RWPE2 (cell line): Measurements from ENCODE around the gene LAMTOR5.
"Not testable (repeated sequence)": the region's sequence is repeated elsewhere in the genome, so short reads cannot be mapped to it uniquely, and the experiment has no call there.

Source experiments
- ATAC-seq: fragments of 200-7000 bp; cut with Tn5 transposase; 3 replicates; pipeline ENCODE4 v1.9.1; 2021; ENCODE audit warnings: low read depth
- DNase-seq: peaks from one replicate; pipeline ENCODE4 v3.0.0-alpha.2; 2020; ENCODE audit warnings: low spot score
- H3K27ac ChIP-seq: fragments of 450-650 bp; 2 replicates; pipeline ENCODE4 v1.5.1; 2017; ENCODE audit warnings: mild to moderate bottlenecking; ENCODE audit not compliant: poor library complexity, severe bottlenecking
- H3K27me3 ChIP-seq: fragments of 250-450 bp; sonication (Bioruptor Pico); 2 replicates; pipeline ENCODE4 v1.5.1; 2021; ENCODE audit warnings: mild to moderate bottlenecking, moderate library complexity; ENCODE audit not compliant: insufficient read depth, poor library complexity, severe bottlenecking
- H3K36me3 ChIP-seq: fragments of 250-450 bp; sonication (Bioruptor Pico); 2 replicates; pipeline ENCODE4 v1.5.1; 2020; ENCODE audit warnings: low read depth, mild to moderate bottlenecking, moderate library complexity
- H3K4me1 ChIP-seq: fragments of 250-450 bp; sonication (Bioruptor Pico); 2 replicates; pipeline ENCODE4 v1.5.1; 2021; ENCODE audit warnings: mild to moderate bottlenecking, moderate library complexity; ENCODE audit not compliant: insufficient read depth, poor library complexity, severe bottlenecking
- H3K4me3 ChIP-seq: fragments of 250-450 bp; sonication (Bioruptor Pico); 2 replicates; pipeline ENCODE4 v1.5.1; 2021; ENCODE audit warnings: mild to moderate bottlenecking, moderate library complexity; ENCODE audit not compliant: severe bottlenecking
- H3K9me3 ChIP-seq: fragments of 250-450 bp; sonication (Bioruptor Pico); 2 replicates; pipeline ENCODE4 v1.5.1; 2021; ENCODE audit warnings: mild to moderate bottlenecking, moderate library complexity; ENCODE audit not compliant: severe bottlenecking
- TF ChIP-seq, protein P1 (sequence below): fragments of 450-650 bp; IDR thresholded peaks from one replicate; pipeline ENCODE4 v1.5.1; 2017; ENCODE audit warnings: mild to moderate bottlenecking, moderate library complexity; ENCODE audit not compliant: poor library complexity, severe bottlenecking

The LAMTOR5 gene

DNA sequence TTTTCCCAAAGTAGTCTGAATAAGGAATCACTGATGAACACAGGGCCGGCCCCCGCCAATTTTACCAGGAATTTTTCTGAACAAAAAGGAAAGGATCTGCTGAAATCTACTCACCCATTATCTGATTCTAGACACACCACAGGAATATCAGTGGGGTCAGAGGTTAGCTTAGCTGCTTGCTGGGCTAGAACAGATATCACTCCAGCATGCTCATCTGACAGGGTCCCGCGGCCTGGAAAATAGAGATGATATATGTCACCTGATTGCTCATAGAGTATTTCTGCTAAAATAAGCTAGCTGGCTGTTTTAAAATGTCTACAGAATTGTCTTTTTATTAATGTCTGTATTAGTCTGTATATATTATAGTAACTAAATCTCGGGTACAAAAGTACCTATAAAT is 3.7 kb downstream of the LAMTOR5 start:
- no peak for DNase-seq
- Histone ChIP-seq H3K4me3 (no peak overlapping the region), H3K9me3 (no peaks in the 10 kb centered on the region), H3K27me3 (no peaks in the 10 kb centered on the region), H3K4me1 (peaks cover 4% of the 10 kb centered on the region), H3K36me3 (peaks cover 60% of the 10 kb centered on the region), H3K27ac (no peak overlapping the region)
- TF ChIP-seq, protein P1, sequence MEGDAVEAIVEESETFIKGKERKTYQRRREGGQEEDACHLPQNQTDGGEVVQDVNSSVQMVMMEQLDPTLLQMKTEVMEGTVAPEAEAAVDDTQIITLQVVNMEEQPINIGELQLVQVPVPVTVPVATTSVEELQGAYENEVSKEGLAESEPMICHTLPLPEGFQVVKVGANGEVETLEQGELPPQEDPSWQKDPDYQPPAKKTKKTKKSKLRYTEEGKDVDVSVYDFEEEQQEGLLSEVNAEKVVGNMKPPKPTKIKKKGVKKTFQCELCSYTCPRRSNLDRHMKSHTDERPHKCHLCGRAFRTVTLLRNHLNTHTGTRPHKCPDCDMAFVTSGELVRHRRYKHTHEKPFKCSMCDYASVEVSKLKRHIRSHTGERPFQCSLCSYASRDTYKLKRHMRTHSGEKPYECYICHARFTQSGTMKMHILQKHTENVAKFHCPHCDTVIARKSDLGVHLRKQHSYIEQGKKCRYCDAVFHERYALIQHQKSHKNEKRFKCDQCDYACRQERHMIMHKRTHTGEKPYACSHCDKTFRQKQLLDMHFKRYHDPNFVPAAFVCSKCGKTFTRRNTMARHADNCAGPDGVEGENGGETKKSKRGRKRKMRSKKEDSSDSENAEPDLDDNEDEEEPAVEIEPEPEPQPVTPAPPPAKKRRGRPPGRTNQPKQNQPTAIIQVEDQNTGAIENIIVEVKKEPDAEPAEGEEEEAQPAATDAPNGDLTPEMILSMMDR, result no peak
- no peak for ATAC-seq

DNA sequence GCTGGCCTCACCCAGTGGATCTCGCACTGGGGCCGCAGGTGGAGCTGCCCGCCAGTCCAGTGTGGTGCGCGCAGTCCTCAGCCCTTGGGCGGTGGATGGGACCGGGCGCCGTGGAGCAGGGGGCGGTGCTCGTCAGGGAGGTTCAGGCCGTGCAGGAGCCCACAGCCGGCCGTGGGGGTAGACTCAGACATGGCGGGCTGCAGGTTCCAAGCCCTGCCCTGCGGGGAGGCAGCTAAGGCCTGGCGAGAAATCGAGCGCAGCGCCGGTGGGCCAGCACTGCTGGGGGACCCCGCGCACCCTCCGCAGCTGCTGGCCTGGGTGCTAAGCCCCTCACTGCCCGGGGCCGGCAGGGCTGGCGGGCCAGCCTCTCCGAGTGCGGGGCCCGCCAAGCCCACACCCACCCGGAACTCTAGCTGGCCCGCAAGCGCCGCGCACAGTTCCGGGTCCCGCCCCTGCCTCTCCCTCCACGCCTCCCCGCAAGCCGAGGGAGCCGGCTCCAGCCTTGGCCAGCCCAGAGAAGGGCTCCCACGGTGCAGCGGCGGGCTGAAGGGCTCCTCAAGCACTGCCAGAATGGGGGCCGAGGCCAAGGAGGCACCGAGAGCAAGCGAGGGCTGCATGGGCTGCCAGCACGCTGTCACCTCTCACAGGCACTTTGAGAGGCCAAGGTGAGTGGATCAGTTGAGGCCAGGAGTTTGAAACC is 11.1 kb downstream of the LAMTOR5 start:
- H3K4me1 ChIP-seq, result peaks cover 13% of the 10 kb centered on the region
- not testable (repeated sequence) for ATAC-seq, DNase-seq, H3K27ac ChIP-seq, H3K9me3 ChIP-seq, H3K27me3 ChIP-seq, H3K4me3 ChIP-seq
- H3K36me3 ChIP-seq, result peaks cover 13% of the 10 kb centered on the region

DNA sequence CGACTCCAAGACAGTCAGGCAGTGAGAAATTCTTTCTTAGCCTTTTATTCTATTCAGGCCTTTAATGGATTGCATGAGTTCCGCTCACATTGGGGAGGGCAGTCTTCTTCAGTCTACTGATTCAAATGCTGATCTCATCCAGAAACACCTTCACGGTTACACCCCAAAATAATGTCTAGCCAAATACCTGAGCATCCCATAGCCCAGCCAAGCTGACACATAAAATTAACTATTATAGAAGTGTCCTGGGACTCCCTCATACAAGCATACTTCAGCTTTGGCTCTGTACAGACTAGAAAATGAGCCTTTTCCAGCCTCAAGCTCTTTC is 13.0 kb downstream of the LAMTOR5 start:
- H3K4me1 ChIP-seq, result peaks cover 16% of the 10 kb centered on the region
- no peak for DNase-seq
- TF ChIP-seq, protein P1, result no peak
- H3K9me3 ChIP-seq, result no peaks in the 10 kb centered on the region
- no peaks in the 10 kb centered on the region for H3K27me3 ChIP-seq
- H3K4me3 ChIP-seq, result no peak overlapping the region
- ATAC-seq, result no peak
- H3K27ac ChIP-seq, result peak overlapping the region; percentile 28
- H3K36me3 ChIP-seq, result no peaks in the 10 kb centered on the region; the same call in 1 of the 2 replicates

DNA sequence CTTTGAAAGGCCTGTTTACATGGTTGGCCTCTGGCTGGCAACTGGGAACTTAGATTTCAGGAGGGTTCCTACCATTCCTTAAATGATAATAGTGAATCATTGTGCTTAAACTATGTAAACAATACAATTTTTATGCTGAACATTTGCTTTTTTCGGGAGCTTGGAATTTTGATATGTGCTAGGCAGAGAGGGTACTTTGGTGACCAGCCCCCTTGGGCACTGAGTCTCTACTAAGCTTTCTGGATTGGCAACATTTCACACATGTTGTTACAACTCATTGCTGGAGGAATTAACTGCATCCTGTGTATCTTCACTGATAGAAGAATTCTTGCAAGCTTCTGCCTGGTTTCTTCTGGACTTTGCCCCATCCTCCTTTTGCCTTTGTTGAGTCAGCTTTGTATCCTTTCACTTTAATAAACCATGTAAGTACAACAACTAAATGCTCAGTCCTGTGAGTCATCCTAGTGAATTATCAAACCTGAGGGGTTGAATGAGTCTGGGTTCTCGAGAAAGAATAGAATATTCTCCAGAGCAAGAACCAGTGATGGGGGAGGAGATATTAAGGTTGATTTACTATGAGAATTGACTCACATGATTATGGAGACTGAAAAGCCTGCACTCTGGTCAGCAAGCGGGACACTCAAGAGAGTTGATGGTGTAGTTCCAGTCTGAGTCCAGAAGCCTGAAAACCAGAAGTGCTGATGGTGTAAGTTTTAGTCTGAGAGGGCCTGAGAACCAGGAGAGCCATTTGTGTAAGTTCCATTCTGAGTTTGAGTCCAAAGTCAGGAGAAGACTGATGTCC is 13.6 kb downstream of the LAMTOR5 start:
- TF ChIP-seq, protein P1, result no peak
- ATAC-seq, result peak; percentile 81
- Histone ChIP-seq H3K36me3 (no peaks in the 10 kb centered on the region; the same call in 1 of the 2 replicates), H3K4me1 (peaks cover 16% of the 10 kb centered on the region), H3K4me3 (no peak overlapping the region), H3K27me3 (no peaks in the 10 kb centered on the region), H3K9me3 (no peaks in the 10 kb centered on the region), H3K27ac (peak overlapping the region; percentile 28)
- no peak for DNase-seq

DNA sequence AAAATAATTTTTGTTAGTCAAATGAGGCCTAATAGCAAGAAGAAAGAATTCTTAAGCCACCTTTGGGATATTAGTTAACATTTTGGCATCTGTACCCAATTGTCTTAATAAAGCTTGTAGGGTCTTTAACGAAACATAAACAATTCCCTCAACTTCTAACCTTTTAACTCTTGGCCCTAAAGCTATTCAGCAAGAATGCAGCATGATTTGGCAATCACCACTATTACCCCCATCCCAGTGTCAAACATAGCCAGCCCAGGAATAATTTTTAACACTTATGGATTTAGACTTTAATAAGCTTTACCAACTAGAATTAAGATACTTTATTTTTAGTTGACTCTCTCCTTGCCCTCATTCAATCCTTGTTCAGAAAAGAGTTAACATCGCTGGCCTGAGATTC is 14.2 kb downstream of the LAMTOR5 start:
- Histone ChIP-seq H3K4me3 (no peak overlapping the region), H3K27ac (peak overlapping the region; percentile 28)
- ATAC-seq, result no peak

More for the DNA sequence above, 14.2 kb downstream of the LAMTOR5 start:
- TF ChIP-seq, protein P1, result no peak
- Histone ChIP-seq H3K4me1 (peaks cover 16% of the 10 kb centered on the region), H3K36me3 (no peaks in the 10 kb centered on the region; the same call in 1 of the 2 replicates), H3K27me3 (no peaks in the 10 kb centered on the region), H3K9me3 (no peaks in the 10 kb centered on the region)
- DNase-seq, result no peak
